Endothelial cell of umbilical vein (primary cell): ENCODE measurements around the gene GNB2.

Experiments
- CTCF ChIP-seq, 2 donors: IDR thresholded peaks; 1 replicate in 1 of 2; 2 replicates in 1 of 2; pipeline ENCODE4 v1.5.1; 2011; ENCODE audit warnings: low read length in 2 of 2, mild to moderate bottlenecking in 2 of 2, moderate library complexity in 2 of 2, control low read depth in 1 of 2, inconsistent platforms in 1 of 2, low read depth in 1 of 2; ENCODE audit not compliant: insufficient read depth in 1 of 2; ENCODE audit errors: extremely low read depth in 1 of 2
- GATA2 ChIP-seq: IDR thresholded peaks from 2 replicates; pipeline ENCODE4 v1.7.0; 2011; ENCODE audit warnings: low read depth, mild to moderate bottlenecking, moderate library complexity, mixed read lengths, low read length; ENCODE audit not compliant: insufficient read length, insufficient read depth
- POLR2A ChIP-seq: IDR thresholded peaks from 2 replicates; pipeline ENCODE4 v1.6.1; 2012; ENCODE audit warnings: low read depth, mild to moderate bottlenecking, control low read depth, low read length
- POLR2AphosphoS5 ChIP-seq: IDR thresholded peaks from 2 replicates; pipeline ENCODE4 v1.6.1; 2012; ENCODE audit warnings: low read depth, mild to moderate bottlenecking, control low read depth, low read length, moderate library complexity; ENCODE audit not compliant: insufficient read depth

GRCh38 chr7:100699018-100699417, 25.5 kb downstream of the GNB2 start:
- TF ChIP-seq POLR2A (no peak), CTCF (IDR thresholded peaks at IDR 0.05; ENCODE audit: extremely low read depth in 1 of 2, insufficient read depth in 1 of 2, low read depth in 1 of 2, low read length in 2 of 2) (no peak), GATA2 (no peak), POLR2AphosphoS5 (no peak)
